Activated T-cell treated with anti-CD3 and anti-CD28 coated beads, Interleukin-2, amount 50 U/mL, for 1 hour (primary cell): ENCODE measurements around the gene LIPC.
A peak's percentile ranks its signal among the peaks of the same experiment; 100 is the strongest.

Experiments
- DNase-seq: peaks from one replicate; pipeline ENCODE4 v3.0.0-alpha.2; 2020

Gene LIPC

DNA sequence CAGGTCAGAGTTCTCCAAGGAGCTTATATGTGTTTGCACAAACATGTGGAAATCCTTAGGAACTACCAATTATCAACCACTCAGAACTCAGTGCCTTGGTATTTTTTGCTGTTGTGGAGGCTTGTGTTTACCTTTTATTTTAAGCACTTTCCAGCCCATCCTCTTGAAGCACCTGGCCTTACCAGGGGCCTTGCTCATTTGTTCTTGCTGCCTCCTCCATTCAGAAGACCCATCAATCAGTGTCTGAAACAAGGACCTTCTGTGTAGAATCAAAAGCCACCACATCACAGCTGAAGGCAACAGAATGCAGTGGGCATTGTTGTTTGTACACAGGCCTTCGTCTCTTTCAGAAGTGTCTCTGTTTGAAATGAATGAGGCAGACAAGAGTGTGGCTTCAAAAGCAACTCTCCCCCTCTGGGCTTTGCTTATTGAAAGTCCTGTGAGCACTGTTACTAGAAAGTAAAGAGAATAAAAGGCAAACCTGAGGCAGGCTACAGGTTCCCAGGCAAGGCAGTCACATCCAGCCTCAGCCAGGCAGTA, 24.5 kb upstream of the LIPC start:
- DNase-seq, result no peak

- no peak for DNase-seq
Measured at GRCh38 chr15:58407778-58408177, 24.0 kb upstream of the LIPC start.

GRCh38 chr15:58409861-58410260, 21.9 kb upstream of the LIPC start:
- no peak for DNase-seq

- DNase-seq, result peak; percentile 35
Measured at GRCh38 chr15:58410353-58410752, 21.4 kb upstream of the LIPC start.

DNA sequence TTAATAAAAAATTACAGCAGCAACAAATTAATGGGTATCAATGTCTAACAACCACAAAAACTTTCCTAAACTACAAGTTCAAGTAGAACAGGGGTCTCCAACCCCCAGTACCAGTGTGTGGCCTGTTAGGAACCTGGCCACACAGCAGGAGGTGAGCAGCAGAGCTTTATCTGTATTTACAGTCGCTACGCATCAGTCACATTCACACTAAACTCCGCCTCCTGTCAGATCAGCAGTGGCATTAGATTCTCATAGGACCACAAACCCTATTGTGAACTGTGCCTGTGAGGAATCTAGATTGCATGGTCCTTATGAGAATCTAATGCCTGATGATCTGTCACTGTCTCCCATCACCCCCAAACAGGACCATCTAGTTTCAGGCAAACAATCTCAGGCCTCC, 18.5 kb upstream of the LIPC start:
- no peak for DNase-seq

DNA sequence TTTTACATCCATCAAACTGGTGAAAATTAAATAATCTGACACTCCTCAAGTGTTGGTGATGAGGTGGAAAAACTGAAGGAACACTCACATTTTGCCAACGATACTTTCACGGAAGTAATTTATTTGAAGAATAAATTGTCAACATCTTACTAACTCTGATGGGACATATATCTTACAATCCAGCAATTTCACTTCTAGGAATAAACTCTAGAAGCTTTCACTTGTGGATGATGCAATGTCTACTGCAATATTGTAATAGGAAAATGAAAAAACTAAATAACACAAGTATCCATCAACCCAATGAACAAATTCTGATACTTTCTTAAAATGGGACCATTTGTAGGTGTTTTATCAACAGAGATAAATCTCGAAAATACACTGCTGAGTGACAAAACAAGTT, 16.2 kb upstream of the LIPC start:
- DNase-seq, result no peak

- no peak for DNase-seq
Measured at GRCh38 chr15:58416963-58417362, 14.8 kb upstream of the LIPC start.

GRCh38 chr15:58418135-58418534, 13.7 kb upstream of the LIPC start:
- DNase-seq, result no peak

GRCh38 chr15:58419803-58420524, 11.8 kb upstream of the LIPC start:
- DNase-seq, result no peak

GRCh38 chr15:58420579-58421043, 11.2 kb upstream of the LIPC start:
- DNase-seq, result no peak

DNA sequence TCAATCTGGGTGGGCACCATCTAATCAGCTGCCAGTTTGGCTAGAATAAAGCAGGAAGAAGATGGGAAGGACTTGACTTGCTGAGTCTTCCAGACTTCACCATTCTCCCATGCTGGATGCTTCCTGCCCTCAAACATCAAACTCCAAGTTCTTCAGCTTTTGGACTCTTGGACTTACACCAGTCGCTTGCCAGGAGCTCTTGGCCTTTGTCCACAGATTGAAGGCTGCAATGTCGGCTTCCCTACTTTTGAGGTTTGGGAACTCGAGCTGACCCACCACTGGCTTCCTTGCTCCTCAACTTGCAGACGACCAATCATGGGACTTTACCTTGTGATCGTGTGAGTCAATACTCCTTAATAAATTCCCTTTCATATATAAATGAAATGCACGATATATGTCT, 8.6 kb upstream of the LIPC start:
- DNase-seq, result no peak

GRCh38 chr15:58423831-58424608, 7.8 kb upstream of the LIPC start:
- DNase-seq, result no peak

GRCh38 chr15:58424722-58425121, 7.1 kb upstream of the LIPC start:
- DNase-seq, result no peak

DNA sequence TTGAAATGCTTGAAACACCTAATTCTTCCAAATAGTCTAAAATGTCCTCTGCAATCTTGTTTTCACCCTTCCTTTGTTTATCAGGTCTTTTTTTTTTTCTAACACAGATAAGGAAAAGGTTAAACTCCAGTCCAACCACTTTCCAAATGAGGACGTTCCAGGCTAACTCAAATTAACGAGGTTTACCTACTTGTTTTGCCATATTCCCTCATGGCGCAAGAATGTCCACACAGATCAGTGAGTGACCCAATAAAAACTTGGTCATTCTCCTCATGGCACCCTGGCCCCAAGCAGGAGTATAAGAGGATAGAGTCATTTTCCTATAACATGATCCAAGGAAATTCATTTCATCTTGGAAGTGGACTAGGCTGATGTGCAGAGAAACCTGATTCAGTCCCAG, 6.6 kb upstream of the LIPC start:
- DNase-seq, result no peak

GRCh38 chr15:58425834-58426233, 6.0 kb upstream of the LIPC start:
- DNase-seq, result no peak

DNA sequence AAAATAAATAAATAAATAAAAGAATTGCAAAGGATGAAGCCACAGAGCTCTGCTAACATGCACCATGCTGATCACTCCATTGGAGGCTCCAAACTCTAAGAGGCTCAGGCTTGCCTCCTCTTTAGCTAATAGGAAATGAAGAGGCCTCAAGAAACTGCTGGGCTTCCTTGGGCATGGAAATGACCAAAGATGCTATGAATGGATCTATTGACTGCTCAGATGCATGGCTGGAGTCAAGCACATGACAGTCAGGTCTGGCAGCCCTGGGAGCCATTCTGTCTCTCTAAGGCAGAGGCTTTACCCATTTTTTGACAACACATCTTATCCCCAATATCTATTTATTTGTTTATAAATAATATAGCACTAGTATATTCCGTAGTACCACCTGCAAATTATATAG, 5.3 kb upstream of the LIPC start:
- DNase-seq, result no peak

- DNase-seq, result no peak
Measured at GRCh38 chr15:58427987-58428386, 3.8 kb upstream of the LIPC start.

DNA sequence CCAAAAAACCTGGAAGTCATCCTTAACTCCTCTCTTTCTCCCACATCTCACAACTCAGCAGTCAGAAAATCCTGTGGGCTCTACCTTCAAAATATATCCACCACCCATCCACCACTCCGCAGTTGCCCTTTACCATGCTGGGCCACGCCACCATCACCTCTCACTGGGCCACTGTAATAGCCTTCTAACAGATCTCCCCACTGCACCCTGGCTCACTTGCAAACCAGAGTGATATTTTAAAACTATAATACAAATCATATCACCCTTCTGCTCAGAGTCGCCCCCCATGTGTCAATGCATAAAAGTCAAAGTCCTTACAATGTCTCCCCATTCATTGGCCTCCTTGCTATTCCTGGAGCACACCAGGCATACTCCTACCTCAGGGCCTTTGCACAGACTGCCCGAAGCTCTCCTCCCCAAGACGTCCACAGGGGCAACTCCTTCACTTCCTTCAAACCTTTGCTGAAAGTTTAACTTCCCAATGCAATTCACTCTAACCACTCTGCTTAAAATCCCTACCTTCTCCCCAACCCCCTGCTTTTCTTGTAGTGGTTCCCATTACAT, 1.5 kb upstream of the LIPC start:
- DNase-seq, result no peak

DNA sequence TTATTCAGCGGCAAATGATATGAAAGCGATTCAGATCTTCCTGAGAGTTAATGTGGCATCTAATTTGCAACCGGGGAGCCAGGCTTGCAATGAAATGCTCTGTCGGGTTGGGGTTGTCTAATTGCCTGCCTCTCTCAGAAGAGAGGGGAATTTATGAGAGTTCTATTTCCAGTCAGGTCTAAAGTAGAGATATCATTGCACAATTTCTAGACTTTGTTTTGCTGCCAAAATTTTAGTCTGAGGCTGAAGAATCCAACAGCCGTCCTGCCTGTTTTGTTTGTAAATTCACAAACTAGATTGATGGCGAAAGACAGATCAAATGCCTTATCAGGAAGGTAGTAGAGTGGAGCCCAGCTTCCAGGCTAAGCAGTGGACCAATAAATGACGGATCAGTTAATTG, 610 bp downstream of the LIPC start:
- DNase-seq, result no peak

DNA sequence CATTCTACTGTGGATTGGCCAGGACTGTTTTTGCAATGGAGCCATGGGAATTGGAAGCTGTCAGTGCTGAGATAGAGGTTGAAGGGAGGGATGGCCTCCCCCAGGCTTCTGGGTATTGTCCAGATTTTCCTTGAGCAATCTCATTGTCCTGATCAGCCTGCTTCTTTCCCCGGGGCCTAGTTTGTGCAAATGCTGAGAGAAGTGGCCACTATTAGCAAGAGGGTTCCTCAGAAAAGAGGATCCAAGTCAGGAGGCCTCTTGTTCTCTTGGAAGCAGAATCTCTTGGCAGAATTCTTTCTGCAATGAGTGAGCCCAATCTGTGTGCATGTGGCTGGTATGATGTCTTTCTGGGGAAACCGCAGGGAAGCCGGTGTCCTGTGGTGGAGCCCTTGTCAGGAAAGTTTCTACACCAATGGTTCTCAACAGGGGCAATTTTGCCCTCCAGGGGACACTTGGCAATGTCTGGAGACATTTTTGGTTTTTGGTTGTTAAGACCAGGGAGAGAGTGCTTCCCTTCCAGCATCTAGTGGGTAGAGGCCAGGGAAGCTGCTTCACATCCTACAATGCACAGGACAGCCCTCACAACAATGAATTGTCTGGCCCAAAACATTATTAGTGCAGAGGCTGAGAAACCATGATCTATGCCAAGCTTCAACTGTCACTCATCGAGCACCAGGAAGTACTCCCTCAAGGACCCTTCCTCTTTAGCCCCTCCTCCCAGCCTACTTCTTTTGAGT, 2.0 kb downstream of the LIPC start:
- no peak for DNase-seq

DNA sequence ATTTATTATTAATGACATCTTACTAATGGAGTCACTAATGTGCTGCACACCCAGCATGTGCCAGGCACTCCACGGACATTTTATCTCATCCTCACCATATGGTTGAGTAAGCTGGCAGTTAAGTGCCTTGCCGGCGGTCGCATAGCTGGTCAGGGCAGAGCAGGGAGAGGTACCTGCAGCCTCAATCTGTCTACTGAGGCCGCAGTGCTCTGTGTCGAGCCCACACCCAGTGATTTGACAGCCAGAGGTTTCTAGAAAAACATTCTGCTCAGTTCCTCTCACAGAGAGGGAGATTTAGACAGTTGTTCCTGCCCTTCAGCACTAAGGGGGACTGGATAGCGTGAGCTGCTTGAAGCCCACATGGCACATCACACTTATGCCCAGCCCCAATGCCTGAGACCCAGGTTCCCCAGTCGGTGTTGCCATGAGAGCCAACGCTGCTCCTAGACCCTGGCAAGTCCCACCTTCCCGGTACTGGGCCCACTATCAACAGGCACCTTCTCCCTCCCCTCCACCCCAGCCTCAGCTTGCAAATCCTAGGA, 2.6 kb downstream of the LIPC start:
- DNase-seq, result no peak

- DNase-seq, result no peak
Measured at GRCh38 chr15:58436552-58436951, 4.8 kb downstream of the LIPC start.

GRCh38 chr15:58437531-58438105, 5.8 kb downstream of the LIPC start:
- DNase-seq, result no peak
